Neural cell (in vitro differentiated cells): ENCODE measurements around the gene ABHD17C. TPM values are rescaled to one million over a fixed set of nuclear protein-coding genes. Genes with fewer than 3 reads are reported as not detected.

Source experiments
- H2AFZ ChIP-seq: fragments of 200-600, 300-800 bp; sonication (generic), shearing (Covaris generic); 2 replicates; pipeline ENCODE4 v1.6.0; 2014; ENCODE audit warnings: low read depth, mild to moderate bottlenecking, antibody characterized with exemption, low read length, moderate library complexity
- H3F3A ChIP-seq: fragments of 200-600 bp; shearing (Covaris generic); 2 replicates; pipeline ENCODE4 v1.6.1; 2016; ENCODE audit warnings: mild to moderate bottlenecking, moderate library complexity, mixed read lengths, antibody characterized with exemption, low read length; ENCODE audit not compliant: insufficient read depth, poor library complexity, severe bottlenecking
- H3K27ac ChIP-seq: fragments of 200-600, 300-800 bp; sonication (generic), shearing (Covaris generic); 2 replicates; pipeline ENCODE4 v1.5.1; 2014; ENCODE audit warnings: mild to moderate bottlenecking, low read length, moderate library complexity
- H3K27me3 ChIP-seq: fragments of 300-800, 200-600 bp; sonication (generic), shearing (Covaris generic); 2 replicates; pipeline ENCODE4 v1.6.0; 2014; ENCODE audit warnings: mild to moderate bottlenecking, low read depth, low read length, moderate library complexity; ENCODE audit not compliant: insufficient read depth
- H3K36me3 ChIP-seq: fragments of 300-800, 200-600 bp; sonication (generic), shearing (Covaris generic); 2 replicates; pipeline ENCODE4 v1.5.1; 2014; ENCODE audit warnings: mild to moderate bottlenecking, antibody characterized with exemption, low read length, moderate library complexity; ENCODE audit not compliant: insufficient read depth
- H3K4me2 ChIP-seq: fragments of 300-800, 200-600 bp; sonication (generic), shearing (Covaris generic); 2 replicates; pipeline ENCODE4 v1.6.0; 2014; ENCODE audit warnings: mild to moderate bottlenecking, low read length
- H3K4me3 ChIP-seq: fragments of 300-800, 200-600 bp; sonication (generic), shearing (Covaris generic); 2 replicates; pipeline ENCODE4 v1.5.1; 2014; ENCODE audit warnings: mild to moderate bottlenecking, low read length, moderate library complexity
- H3K79me2 ChIP-seq: fragments of 200-600 bp; shearing (Covaris generic); replicated peaks from 2 replicates; pipeline ENCODE4 v1.6.0; 2014; ENCODE audit warnings: mild to moderate bottlenecking, low read length, moderate library complexity; ENCODE audit not compliant: insufficient read depth
- H3K9ac ChIP-seq: fragments of 300-800, 200-600 bp; sonication (generic), shearing (Covaris generic); 2 replicates; pipeline ENCODE4 v1.6.1; 2016; ENCODE audit warnings: mild to moderate bottlenecking, low read length, mixed read lengths
- H3K9me2 ChIP-seq: fragments of 200-600 bp; shearing (Covaris generic); 2 replicates; pipeline ENCODE4 v1.6.1; 2016; ENCODE audit warnings: mild to moderate bottlenecking, low read length, mixed read lengths; ENCODE audit not compliant: insufficient read depth
- H3K9me3 ChIP-seq: fragments of 200-600, 300-800 bp; sonication (generic), shearing (Covaris generic); 2 replicates; pipeline ENCODE4 v1.6.1; 2016; ENCODE audit warnings: mild to moderate bottlenecking, mixed run types, low read length, moderate library complexity, mixed read lengths
- H4K20me1 ChIP-seq: fragments of 200-600 bp; shearing (Covaris generic); 2 replicates; pipeline ENCODE4 v1.6.1; 2016; ENCODE audit warnings: mild to moderate bottlenecking, mixed run types; ENCODE audit not compliant: insufficient read depth
- CTCF ChIP-seq: fragments of 450-650 bp; IDR thresholded peaks from 2 replicates; pipeline ENCODE4 v1.5.1; 2014; ENCODE audit warnings: antibody characterized with exemption, mild to moderate bottlenecking, moderate library complexity; ENCODE audit not compliant: poor library complexity, severe bottlenecking
- EP300 ChIP-seq: fragments of 450-650 bp; conservative IDR thresholded peaks from 2 replicates; pipeline ENCODE4 v1.6.1; 2014; ENCODE audit warnings: antibody characterized with exemption, mild to moderate bottlenecking, moderate library complexity; ENCODE audit not compliant: poor library complexity, severe bottlenecking
- EZH2 ChIP-seq: fragments of 200-600, 300-800 bp; shearing (Covaris generic), sonication (generic); IDR thresholded peaks from 2 replicates; pipeline ENCODE4 v1.6.1; 2014; ENCODE audit warnings: antibody characterized with exemption, low read length, borderline replicate concordance, mild to moderate bottlenecking; ENCODE audit not compliant: insufficient read depth, poor library complexity, severe bottlenecking
- MXI1 ChIP-seq: fragments of 450-650 bp; conservative IDR thresholded peaks from 2 replicates; pipeline ENCODE4 v1.6.1; 2014; ENCODE audit warnings: antibody characterized with exemption, mild to moderate bottlenecking; ENCODE audit not compliant: poor library complexity, severe bottlenecking
- POLR2AphosphoS5 ChIP-seq: IDR thresholded peaks from 2 replicates; pipeline ENCODE4 v1.6.1; 2012
- RAD21 ChIP-seq: fragments of 450-650 bp; conservative IDR thresholded peaks from 2 replicates; pipeline ENCODE4 v1.6.1; 2014; ENCODE audit warnings: antibody characterized with exemption, mild to moderate bottlenecking, moderate library complexity
- REST ChIP-seq: IDR thresholded peaks from 2 replicates; pipeline ENCODE4 v1.6.1; 2012; ENCODE audit warnings: borderline replicate concordance
- SMC3 ChIP-seq: fragments of 450-650 bp; conservative IDR thresholded peaks from 2 replicates; pipeline ENCODE4 v1.6.1; 2014; ENCODE audit warnings: antibody characterized with exemption, mild to moderate bottlenecking, moderate library complexity; ENCODE audit not compliant: poor library complexity
- TAF1 ChIP-seq: IDR thresholded peaks from 2 replicates; pipeline ENCODE4 v1.6.1; 2012; ENCODE audit warnings: low read depth
- polyA plus RNA-seq: library from polyadenylated mRNA; depleted of rRNA; stranded (reverse); fragments of >200 nt; gene quantifications from 2 replicates; pipeline ENCODE4 v1.2.3, GENCODE V29; 2014

Gene ABHD17C
- polyA plus RNA-seq, 1 donor from 2014 or later, result 18.3 TPM

GRCh38 chr15:80750575-80750974, 55.5 kb downstream of the ABHD17C start:
- Histone ChIP-seq H4K20me1 (no peaks in the 10 kb centered on the region), H3K27me3 (no peaks in the 10 kb centered on the region), H3K9me2 (no peaks in the 10 kb centered on the region), H3K4me3 (no peak overlapping the region), H3K79me2 (peaks cover 7% of the 10 kb centered on the region), H3K9ac (no peak overlapping the region), H3K9me3 (peaks cover 3% of the 10 kb centered on the region), H3K36me3 (peaks cover 3% of the 10 kb centered on the region), H3K27ac (no peak overlapping the region), H2AFZ (no peak overlapping the region), H3K4me2 (no peak overlapping the region), H3F3A (no peaks in the 10 kb centered on the region)
- TF ChIP-seq EZH2 (no peak), EP300 (no peak), TAF1 (no peak), RAD21 (no peak), MXI1 (no peak), CTCF (no peak), REST (no peak), POLR2AphosphoS5 (no peak), SMC3 (no peak)

GRCh38 chr15:80752204-80752603, 57.1 kb downstream of the ABHD17C start:
- Histone ChIP-seq H3F3A (no peaks in the 10 kb centered on the region), H3K4me3 (no peak overlapping the region), H4K20me1 (no peaks in the 10 kb centered on the region), H3K9me2 (no peaks in the 10 kb centered on the region), H3K36me3 (peaks cover 3% of the 10 kb centered on the region), H2AFZ (no peak overlapping the region), H3K27me3 (no peaks in the 10 kb centered on the region), H3K79me2 (no peaks in the 10 kb centered on the region), H3K9ac (no peak overlapping the region), H3K4me2 (no peak overlapping the region), H3K27ac (no peak overlapping the region), H3K9me3 (no peaks in the 10 kb centered on the region)
- no peak for TF ChIP-seq RAD21
- TF ChIP-seq CTCF, result no peak
- no peak for TF ChIP-seq EZH2
- TF ChIP-seq EP300, result no peak
- no peak for TF ChIP-seq TAF1
- TF ChIP-seq SMC3, result no peak
- TF ChIP-seq REST, result no peak
- no peak for TF ChIP-seq POLR2AphosphoS5
